NOMO-1 treated with DMSO at 0.1 percent for 48 hours (cell line): ENCODE results near the gene ATG7.
"Not testable (repeated sequence)": the region's sequence is repeated elsewhere in the genome, so short reads cannot be mapped to it uniquely, and the experiment has no call there.

Experiments used
- DNase-seq: peaks from one replicate; lab custom pipeline; 2025; ENCODE audit not compliant: unreplicated experiment; lab: John Stamatoyannopoulos, UW

The ATG7 gene

GRCh38 chr3:11583235-11583634, 311.0 kb downstream of the ATG7 start:
- DNase-seq: no peak

GRCh38 chr3:11583638-11584046, 311.4 kb downstream of the ATG7 start:
- DNase-seq: no peak

GRCh38 chr3:11584570-11584969, 312.4 kb downstream of the ATG7 start:
- no peak for DNase-seq

- no peak for DNase-seq
Observed at GRCh38 chr3:11587766-11588165, 315.6 kb downstream of the ATG7 start.

- no peak for DNase-seq
Observed at GRCh38 chr3:11588338-11588737, 316.1 kb downstream of the ATG7 start.

- no peak for DNase-seq
Observed at GRCh38 chr3:11588755-11589154, 316.6 kb downstream of the ATG7 start.

GRCh38 chr3:11589706-11590105, 317.5 kb downstream of the ATG7 start:
- DNase-seq: no peak

- no peak for DNase-seq
Observed at GRCh38 chr3:11591002-11591355, 318.8 kb downstream of the ATG7 start.

GRCh38 chr3:11591391-11592282, 319.4 kb downstream of the ATG7 start:
- no peak for DNase-seq

- DNase-seq: no peak
Observed at GRCh38 chr3:11592445-11593298, 320.5 kb downstream of the ATG7 start.

- no peak for DNase-seq
Observed at GRCh38 chr3:11593318-11594034, 321.3 kb downstream of the ATG7 start.

GRCh38 chr3:11595024-11595423, 322.8 kb downstream of the ATG7 start:
- DNase-seq: not testable (repeated sequence)

GRCh38 chr3:11596387-11596786, 324.2 kb downstream of the ATG7 start:
- no peak for DNase-seq

- DNase-seq: no peak
Observed at GRCh38 chr3:11600501-11601282, 328.5 kb downstream of the ATG7 start.

GRCh38 chr3:11601446-11602238, 329.4 kb downstream of the ATG7 start:
- peak; percentile 24 for DNase-seq

GRCh38 chr3:11602239-11602840, 330.1 kb downstream of the ATG7 start:
- DNase-seq: no peak

- no peak for DNase-seq
Observed at GRCh38 chr3:11602886-11603527, 330.8 kb downstream of the ATG7 start.

- no peak for DNase-seq
Observed at GRCh38 chr3:11603628-11604027, 331.4 kb downstream of the ATG7 start.
